ENCODE results near the gene TBL3. TPM values are rescaled to one million over a fixed set of nuclear protein-coding genes. Genes with fewer than 3 reads are reported as not detected.
A peak's percentile ranks its signal among the peaks of the same experiment; 100 is the strongest.

Gene TBL3
- total and polyA plus RNA-seq, 9 of the 15 experiments (the other 6 are each of a cell fraction or from before 2014, with no cell fraction given), result 0.97 to 117 (median 24.5) TPM

GRCh38 chr16:2009791-2010510, 38.1 kb downstream of the TBL3 start, which contains the start of gene ZNF598 (continued):
- TF ChIP-seq RBM17 (IDR thresholded peaks at IDR 0.05; ENCODE audit: borderline replicate concordance, low read depth, low read length), result no peak
- peak; percentile 9 for TF ChIP-seq ZFP36 (IDR thresholded peaks at IDR 0.05; ENCODE audit: low read depth, low read length, partially characterized antibody)
- peak; percentile 88 for TF ChIP-seq NFRKB (IDR thresholded peaks at IDR 0.05; ENCODE audit: low read depth)
- no peak for TF ChIP-seq ZNF764 (CRISPR knock-in tag; IDR thresholded peaks at IDR 0.05; ENCODE audit: low read depth)
- TF ChIP-seq XRCC3 (IDR thresholded peaks at IDR 0.05), result no peak
- TF ChIP-seq PRMT5 (CRISPR knock-in tag; IDR thresholded peaks at IDR 0.05), result no peak
- TF ChIP-seq L3MBTL2 (IDR thresholded peaks at IDR 0.05), result peak; percentile 85
- no peak for TF ChIP-seq TBL1XR1 (IDR thresholded peaks at IDR 0.05; ENCODE audit: low read length in 2 of 2)
- TF ChIP-seq, protein P1, sequence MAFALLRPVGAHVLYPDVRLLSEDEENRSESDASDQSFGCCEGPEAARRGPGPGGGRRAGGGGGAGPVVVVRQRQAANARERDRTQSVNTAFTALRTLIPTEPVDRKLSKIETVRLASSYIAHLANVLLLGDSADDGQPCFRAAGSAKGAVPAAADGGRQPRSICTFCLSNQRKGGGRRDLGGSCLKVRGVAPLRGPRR (CRISPR knock-in tag; IDR thresholded peaks at IDR 0.05), result no peak
- TF ChIP-seq GABPA (tag; conservative IDR thresholded peaks at IDR 0.05; ENCODE audit: low read depth), result peak; percentile 98
- peak; percentile 98 for TF ChIP-seq RBFOX2 (IDR thresholded peaks at IDR 0.05; ENCODE audit: low read depth, low read length)
- TF ChIP-seq KDM2B (CRISPR knock-in tag; IDR thresholded peaks at IDR 0.05), result no peak
- TF ChIP-seq, protein P2, sequence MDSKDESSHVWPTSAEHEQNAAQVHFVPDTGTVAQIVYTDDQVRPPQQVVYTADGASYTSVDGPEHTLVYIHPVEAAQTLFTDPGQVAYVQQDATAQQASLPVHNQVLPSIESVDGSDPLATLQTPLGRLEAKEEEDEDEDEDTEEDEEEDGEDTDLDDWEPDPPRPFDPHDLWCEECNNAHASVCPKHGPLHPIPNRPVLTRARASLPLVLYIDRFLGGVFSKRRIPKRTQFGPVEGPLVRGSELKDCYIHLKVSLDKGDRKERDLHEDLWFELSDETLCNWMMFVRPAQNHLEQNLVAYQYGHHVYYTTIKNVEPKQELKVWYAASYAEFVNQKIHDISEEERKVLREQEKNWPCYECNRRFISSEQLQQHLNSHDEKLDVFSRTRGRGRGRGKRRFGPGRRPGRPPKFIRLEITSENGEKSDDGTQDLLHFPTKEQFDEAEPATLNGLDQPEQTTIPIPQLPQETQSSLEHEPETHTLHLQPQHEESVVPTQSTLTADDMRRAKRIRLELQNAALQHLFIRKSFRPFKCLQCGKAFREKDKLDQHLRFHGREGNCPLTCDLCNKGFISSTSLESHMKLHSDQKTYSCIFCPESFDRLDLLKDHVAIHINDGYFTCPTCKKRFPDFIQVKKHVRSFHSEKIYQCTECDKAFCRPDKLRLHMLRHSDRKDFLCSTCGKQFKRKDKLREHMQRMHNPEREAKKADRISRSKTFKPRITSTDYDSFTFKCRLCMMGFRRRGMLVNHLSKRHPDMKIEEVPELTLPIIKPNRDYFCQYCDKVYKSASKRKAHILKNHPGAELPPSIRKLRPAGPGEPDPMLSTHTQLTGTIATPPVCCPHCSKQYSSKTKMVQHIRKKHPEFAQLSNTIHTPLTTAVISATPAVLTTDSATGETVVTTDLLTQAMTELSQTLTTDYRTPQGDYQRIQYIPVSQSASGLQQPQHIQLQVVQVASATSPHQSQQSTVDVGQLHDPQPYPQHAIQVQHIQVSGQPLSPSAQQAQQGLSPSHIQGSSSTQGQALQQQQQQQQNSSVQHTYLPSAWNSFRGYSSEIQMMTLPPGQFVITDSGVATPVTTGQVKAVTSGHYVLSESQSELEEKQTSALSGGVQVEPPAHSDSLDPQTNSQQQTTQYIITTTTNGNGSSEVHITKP (IDR thresholded peaks at IDR 0.05; ENCODE audit: partially characterized antibody), result no peak
- TF ChIP-seq ZEB2 (IDR thresholded peaks at IDR 0.05), result peak; percentile 10; the same call in 1 of the 2 replicates
- TF ChIP-seq PHB (CRISPR knock-in tag; IDR thresholded peaks at IDR 0.05), result no peak
- no peak for TF ChIP-seq MEF2D (tag; conservative IDR thresholded peaks at IDR 0.05; ENCODE audit: low read depth)
- TF ChIP-seq MTA1 (IDR thresholded peaks at IDR 0.05; ENCODE audit: borderline replicate concordance), result no peak
- TF ChIP-seq, protein P3, sequence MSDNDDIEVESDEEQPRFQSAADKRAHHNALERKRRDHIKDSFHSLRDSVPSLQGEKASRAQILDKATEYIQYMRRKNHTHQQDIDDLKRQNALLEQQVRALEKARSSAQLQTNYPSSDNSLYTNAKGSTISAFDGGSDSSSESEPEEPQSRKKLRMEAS (CRISPR knock-in tag; IDR thresholded peaks at IDR 0.05), result peak; percentile 96
- TF ChIP-seq RNF219 (CRISPR knock-in tag; IDR thresholded peaks at IDR 0.05), result no peak
- TF ChIP-seq THRAP3 (IDR thresholded peaks at IDR 0.05; ENCODE audit: borderline replicate concordance), result no peak
- no peak for TF ChIP-seq MTA2 (IDR thresholded peaks at IDR 0.05; ENCODE audit: low read depth)
- peak; percentile 74 for TF ChIP-seq SMAD4 (CRISPR knock-in tag; conservative IDR thresholded peaks at IDR 0.05)
